ENCODE data around the gene CLDN17.

DNA sequence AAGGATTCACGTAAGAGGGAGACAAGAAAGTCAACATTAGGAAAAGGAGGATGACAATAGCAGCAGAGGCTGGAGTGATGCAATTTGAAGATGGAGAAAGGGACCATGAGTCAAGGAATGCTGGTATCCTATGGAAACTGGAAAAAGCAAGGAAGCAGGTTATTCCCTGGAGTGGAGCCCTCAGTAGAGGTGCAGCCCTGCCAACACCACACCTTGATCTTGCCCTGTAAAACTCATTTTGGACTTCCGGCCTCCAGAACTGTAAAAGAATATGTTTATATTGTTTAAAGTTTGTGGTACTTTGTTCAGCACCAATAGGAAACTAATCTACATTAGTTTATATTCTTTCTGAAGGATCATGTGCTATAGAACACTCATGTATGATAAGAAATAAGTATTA, 19.6 kb upstream of the CLDN17 start:
- TF ChIP-seq CTCF (IDR thresholded peaks at IDR 0.05): no peak
- TF ChIP-seq POLR2A (IDR thresholded peaks at IDR 0.05): no peak

Measured in adrenal gland (tissue), 5 donors.